NCI-H446 (cell line): ENCODE measurements around the gene SLC6A1.

Experiments
- DNase-seq, 2 experiments: peaks; one replicate each; lab custom pipeline; 2025; lab: John Stamatoyannopoulos, UW

Gene SLC6A1

DNA sequence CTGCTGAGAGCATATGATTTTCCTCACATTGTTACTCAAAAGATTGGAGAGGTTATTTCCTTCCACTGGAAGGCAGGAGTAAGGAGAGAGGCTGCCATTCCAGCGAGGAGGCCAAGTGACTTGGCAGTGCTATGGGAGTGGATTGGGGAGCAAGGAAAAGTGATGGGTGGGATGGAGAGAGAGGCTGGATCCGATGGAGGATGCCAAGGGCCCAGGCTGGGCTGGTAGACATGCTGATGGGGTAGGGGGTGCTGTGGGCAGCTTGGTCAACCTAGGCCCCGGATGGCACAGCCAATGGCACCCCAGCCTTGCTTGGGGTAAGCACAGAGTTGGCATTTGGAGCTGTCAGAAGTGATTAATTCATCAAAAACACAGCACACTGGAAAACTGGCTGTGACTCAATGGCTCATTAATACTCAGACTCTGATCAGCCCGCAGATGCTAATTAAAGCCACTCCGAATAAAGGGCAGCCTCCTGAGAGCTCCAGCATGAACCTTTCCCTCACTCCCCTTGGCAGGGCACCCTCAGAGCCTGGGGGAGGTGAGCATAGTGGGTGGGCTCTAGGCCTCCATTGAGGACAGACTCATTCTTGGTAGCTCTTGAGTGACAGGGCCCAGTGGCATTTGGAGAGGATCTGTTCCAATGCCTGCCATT lies 22.1 kb upstream of the SLC6A1 start:
- no peak for DNase-seq

DNA sequence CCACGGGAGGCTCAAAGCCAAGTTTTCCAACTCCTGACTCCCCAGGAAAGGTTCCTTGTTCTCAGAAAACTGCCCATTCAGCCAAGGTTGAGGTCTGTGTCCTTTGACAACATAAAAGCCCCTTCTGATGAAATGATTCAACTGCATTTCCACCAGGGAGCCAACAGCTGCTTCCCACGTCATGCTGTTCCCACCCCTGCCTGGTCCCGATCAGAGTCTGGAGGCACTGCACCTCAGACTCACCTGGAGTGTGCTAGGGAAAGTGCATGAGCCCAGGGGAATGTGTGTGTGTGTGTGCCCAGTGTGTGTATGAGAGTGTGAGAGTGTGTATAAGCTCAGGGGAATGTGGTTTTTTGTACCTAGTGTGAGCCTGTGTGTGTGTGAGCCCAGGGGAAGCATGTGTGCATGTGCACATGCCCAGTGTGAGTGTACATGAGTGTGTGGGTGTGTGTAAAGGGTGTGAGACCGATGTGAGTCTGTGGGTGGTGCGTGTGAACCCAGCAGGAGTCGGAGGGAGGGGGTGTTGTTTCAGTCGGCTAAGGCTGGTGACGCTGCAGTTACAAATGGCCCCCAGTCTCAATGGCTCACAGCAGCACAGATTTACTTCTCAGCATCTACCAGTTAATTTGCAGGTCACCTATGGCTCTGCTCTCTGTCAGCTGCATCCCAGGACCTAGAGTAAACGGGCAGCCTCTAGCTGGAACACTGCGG lies 20.3 kb upstream of the SLC6A1 start:
- DNase-seq, result no peak

DNA sequence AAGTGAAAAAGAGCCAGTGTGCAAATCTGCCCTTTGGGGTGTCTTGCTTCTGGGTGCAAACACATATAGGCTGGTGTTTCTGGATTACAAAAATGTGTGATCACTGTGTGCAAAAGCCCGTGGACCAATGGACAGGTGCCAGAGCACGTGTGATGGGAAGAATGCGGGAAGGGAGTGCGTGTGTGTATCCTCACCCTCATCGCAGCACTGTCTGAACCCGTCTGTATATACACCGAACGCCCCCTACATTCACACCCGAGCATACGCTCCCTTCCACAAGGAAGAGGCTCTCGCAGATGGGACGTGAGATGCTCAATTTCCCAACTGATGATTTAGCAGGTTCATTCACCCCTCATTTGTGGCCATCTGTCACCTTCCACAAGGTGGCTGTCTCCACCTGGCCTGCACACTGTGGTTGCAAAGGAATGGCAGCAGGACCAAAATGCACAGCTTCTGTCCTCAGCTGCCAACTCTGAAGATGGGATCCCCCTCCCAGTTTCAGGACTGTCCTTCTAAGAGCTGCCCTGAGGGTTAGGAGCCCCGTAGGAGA lies 19.4 kb upstream of the SLC6A1 start:
- DNase-seq, result no peak

DNA sequence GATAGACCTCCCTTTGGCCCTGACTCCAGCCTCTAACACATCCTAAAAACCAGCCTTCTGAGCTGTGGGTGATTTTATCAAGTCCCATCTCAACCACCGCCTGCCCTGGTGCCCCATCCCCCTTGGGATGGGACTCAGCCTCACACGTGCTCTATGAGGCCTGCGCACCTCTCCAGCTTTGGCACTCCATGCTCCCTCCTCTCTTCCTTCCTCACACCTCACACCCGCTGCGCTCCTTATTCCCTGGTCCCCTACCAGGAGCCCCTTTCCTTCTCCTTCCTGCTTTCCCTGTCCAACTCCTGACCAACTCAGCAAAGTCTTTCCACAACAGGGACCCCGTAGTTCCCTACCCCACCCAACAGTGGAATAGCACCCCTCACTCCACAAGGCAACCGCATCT lies 18.4 kb upstream of the SLC6A1 start:
- DNase-seq, result no peak

DNA sequence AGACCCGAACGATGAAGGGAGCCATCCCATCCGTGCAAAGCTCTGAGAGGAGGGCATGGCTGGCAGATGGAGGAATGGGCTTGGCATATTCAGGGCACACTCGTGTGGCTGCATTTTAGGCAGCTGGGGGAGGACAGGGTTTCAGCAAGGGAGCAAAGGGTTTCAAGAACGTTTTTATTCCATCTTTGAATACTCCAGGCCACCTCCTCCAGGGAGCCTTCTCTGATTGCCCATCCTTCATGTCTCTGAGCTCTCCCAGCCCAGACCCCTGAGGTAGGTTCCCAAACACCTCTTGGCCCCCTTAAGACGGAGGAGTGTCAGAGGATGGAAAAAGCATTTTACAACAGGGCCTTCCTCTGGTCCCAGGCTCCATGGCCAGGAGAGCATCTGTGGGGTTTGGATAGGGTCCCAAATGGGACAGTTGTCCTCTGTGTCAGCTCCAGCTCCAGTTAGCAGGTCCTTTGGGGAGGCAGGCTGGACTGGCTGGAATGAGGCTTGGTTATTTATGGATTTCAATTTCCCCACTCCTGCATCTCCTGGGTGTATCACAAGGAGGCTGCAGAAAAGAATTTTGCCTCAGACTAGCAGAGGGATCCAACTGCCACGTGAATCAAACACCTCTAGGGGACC lies 17.7 kb upstream of the SLC6A1 start:
- no peak for DNase-seq

GRCh38 chr3:10975695-10976234 lies 16.8 kb upstream of the SLC6A1 start:
- no peak for DNase-seq

GRCh38 chr3:10976770-10977169 lies 15.8 kb upstream of the SLC6A1 start:
- DNase-seq, result no peak

GRCh38 chr3:10977892-10978510 lies 14.5 kb upstream of the SLC6A1 start:
- DNase-seq, result no peak

GRCh38 chr3:10978956-10979355 lies 13.6 kb upstream of the SLC6A1 start:
- no peak for DNase-seq

- no peak for DNase-seq
Measured at GRCh38 chr3:10980312-10980711, 12.2 kb upstream of the SLC6A1 start.

- no peak for DNase-seq
Measured at GRCh38 chr3:10981031-10981430, 11.5 kb upstream of the SLC6A1 start.

GRCh38 chr3:10981961-10982360 lies 10.6 kb upstream of the SLC6A1 start:
- no peak for DNase-seq

DNA sequence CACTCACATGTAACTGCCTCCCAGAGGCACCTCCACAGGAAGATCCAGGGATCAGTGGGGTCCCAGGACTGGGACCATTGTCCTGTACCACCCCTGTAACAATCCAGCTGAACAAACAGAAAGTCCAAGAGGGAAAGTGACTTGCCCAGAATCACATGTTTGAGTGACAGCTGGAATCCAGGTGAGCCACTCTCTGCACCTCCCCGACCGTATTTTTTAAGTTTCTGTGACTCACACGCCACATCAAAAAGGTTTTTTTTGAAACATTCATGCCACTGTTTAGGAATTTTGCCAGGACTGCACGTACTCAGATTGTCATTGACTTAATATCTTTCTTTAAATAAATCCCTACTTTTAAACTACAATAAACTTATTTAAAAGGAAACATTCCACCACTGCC lies 9.8 kb upstream of the SLC6A1 start:
- DNase-seq, result no peak

DNA sequence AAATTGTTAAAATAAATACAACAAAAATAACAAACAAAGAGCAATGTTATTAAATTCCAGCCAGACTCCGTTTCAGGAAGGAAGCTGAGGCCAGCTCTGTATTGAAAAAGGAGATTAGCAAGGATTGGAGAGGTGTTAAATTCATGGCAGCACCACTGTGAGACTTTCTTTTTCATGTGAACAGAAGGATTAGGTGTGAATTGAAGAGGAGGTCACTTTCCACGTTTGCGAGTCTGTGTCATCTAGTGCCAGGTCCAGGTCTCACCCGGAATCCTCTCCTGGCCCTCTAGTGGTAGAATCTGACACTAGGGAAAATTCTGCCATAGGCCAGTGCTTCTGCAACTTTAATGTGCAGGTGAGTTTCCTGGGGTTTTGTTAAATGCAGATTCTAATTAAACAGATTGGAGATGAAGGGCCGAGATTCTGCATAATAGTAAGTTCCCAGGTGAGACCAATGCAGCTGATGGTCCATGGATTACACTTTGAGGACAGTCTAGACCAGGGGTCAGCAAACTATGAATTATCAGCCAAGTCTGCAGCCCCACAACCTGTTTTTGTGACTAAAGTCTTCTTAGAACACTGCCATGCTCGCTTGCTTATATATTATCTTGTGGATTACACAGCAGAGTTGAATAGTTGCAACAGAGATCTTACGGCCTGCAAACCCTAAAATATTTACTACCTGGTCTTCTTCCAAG lies 9.2 kb upstream of the SLC6A1 start:
- DNase-seq, result peak in 1 of 2 experiments; percentile 5

- no peak for DNase-seq
Measured at GRCh38 chr3:10984371-10984896, 8.1 kb upstream of the SLC6A1 start.

DNA sequence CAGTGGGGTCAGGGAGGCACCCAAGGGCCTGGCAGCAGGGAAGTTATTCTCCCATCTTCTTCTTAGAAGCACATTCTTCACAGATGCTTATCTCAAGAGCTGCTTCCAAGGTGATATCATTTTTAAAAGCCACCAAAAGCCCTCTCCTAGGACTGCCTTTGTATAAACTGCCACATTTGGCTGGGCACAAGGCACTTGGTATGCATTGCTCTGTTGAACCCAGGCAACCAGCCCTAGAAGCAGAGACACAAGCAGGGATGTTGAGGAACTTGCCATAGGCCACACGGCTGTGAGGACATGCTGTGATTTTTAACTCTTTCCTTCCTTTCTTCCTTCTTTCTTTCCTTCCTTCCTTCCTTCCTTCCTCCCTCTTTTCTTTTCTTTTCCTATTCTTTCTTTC lies 7.4 kb upstream of the SLC6A1 start:
- no peak for DNase-seq

GRCh38 chr3:10986592-10986991 lies 6.0 kb upstream of the SLC6A1 start:
- DNase-seq, result no peak

- no peak for DNase-seq
Measured at GRCh38 chr3:10988001-10988665, 4.4 kb upstream of the SLC6A1 start.

DNA sequence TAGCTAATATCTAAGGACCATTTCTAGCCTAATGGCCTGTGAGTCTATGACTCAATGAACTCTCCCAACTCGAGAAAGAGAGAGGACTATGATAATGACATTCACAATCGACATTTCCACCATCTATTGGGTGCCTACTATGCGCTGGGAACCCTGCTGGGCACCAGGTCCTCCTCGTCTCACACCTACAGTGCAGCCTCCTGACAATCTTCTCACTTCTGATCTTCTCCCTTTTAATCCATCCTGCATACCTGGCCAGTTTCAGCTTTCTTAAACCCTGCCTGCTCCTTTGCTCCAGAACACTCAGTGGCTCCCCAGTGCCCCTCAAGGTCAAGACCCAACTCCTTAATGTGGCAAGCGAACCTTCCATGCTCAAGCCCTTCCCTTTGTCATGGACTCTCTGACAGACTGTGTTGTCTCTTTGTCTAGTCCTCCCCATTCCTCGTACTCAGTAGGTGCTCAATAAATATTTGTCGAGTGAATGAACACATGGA lies 3.5 kb upstream of the SLC6A1 start:
- no peak for DNase-seq

- no peak for DNase-seq
Measured at GRCh38 chr3:10992943-10993728, 588 bp downstream of the SLC6A1 start.
